Endothelial cell of umbilical vein (primary cell): ENCODE results near the gene C1orf52. TPM values are rescaled to one million over a fixed set of nuclear protein-coding genes. Genes with fewer than 3 reads are reported as not detected.

ENCODE experiments used
- BruUV-seq: library from RNA; stranded (reverse); fragments of 400-500 nt; replicated peaks from 2 replicates; lab custom pipeline; 2021; lab: Mats Ljungman, UMichigan
- CTCF ChIA-PET: fragments of 300-600, 350-600 bp; sonication (Branson Sonifier 250); formaldehyde crosslinking; loops from one replicate; lab custom pipeline; 2021; ENCODE audit warnings: antibody characterized with exemption, inconsistent platforms; lab: Charles Lee
- POLR2A ChIA-PET: fragments of 300-600, 350-600 bp; sonication (Branson Sonifier 250); formaldehyde crosslinking; loops from one replicate; lab custom pipeline; 2021; ENCODE audit warnings: antibody characterized with exemption, inconsistent platforms; lab: Charles Lee
- DNase-seq: peaks from one replicate; pipeline ENCODE4 v3.0.0-alpha.2; 2011; ENCODE audit warnings: low read depth, low spot score
- FAIRE-seq: peaks from 2 replicates; lab custom pipeline; 2011; peaks lifted over from hg19 to GRCh38; lab: Jason Lieb, UNC
- H2AFZ ChIP-seq: 2 replicates; pipeline ENCODE4 v1.6.0; 2012; ENCODE audit warnings: low read depth, low read length, control low read depth, inconsistent platforms
- H3K27ac ChIP-seq: 2 replicates; pipeline ENCODE4 v1.5.1; 2011; ENCODE audit warnings: low read depth, mild to moderate bottlenecking, control low read depth, low read length, moderate library complexity; ENCODE audit not compliant: insufficient read depth
- H3K27me3 ChIP-seq, 2 experiments: 2 replicates each; pipeline versions ENCODE4 v1.6.0 to v1.6.1; 2011; ENCODE audit warnings: low read length in 2 of 2, mixed read lengths in 1 of 2; ENCODE audit not compliant: control insufficient read depth in 2 of 2, insufficient read depth in 2 of 2
- H3K36me3 ChIP-seq, 2 experiments: 2 replicates in 1 of 2; 3 replicates in 1 of 2; pipeline ENCODE4 v1.5.1; 2011; ENCODE audit warnings: low read length in 2 of 2, mild to moderate bottlenecking in 1 of 2, moderate library complexity in 1 of 2; ENCODE audit not compliant: control insufficient read depth in 2 of 2, insufficient read depth in 2 of 2; ENCODE audit errors: extremely low read depth in 1 of 2
- H3K4me1 ChIP-seq: 3 replicates; pipeline ENCODE4 v1.5.1; 2011; ENCODE audit warnings: mild to moderate bottlenecking, low read length; ENCODE audit not compliant: control insufficient read depth, insufficient read depth; ENCODE audit errors: extremely low read depth
- H3K4me2 ChIP-seq: 2 replicates; pipeline ENCODE4 v1.6.1; 2011; ENCODE audit warnings: low read length, control low read depth, mixed read lengths; ENCODE audit not compliant: insufficient read depth
- H3K4me3 ChIP-seq, 3 experiments: fragments of 200-600 bp in 1 of 3; sonication (generic), shearing (Covaris generic) in 1 of 3; replicated peaks in 1 of 3; 2 replicates each; pipeline ENCODE4 v1.5.1; 2011 to 2016; ENCODE audit warnings: control low read depth in 3 of 3, low read length in 3 of 3, mild to moderate bottlenecking in 2 of 3, inconsistent platforms in 1 of 3, low read depth in 1 of 3, moderate library complexity in 1 of 3; ENCODE audit not compliant: insufficient read depth in 1 of 3
- H3K79me2 ChIP-seq: 2 replicates; pipeline ENCODE4 v1.6.0; 2012; ENCODE audit warnings: low read length, inconsistent platforms; ENCODE audit not compliant: control insufficient read depth, insufficient read depth
- H3K9ac ChIP-seq: replicated peaks from 2 replicates; pipeline ENCODE3; 2011; ENCODE audit warnings: low read length, control low read depth; ENCODE audit not compliant: insufficient read depth; ENCODE audit errors: extremely low read depth
- H3K9me1 ChIP-seq: replicated peaks from 3 replicates; pipeline ENCODE4 v1.6.0; 2011; ENCODE audit warnings: mild to moderate bottlenecking, low read length; ENCODE audit not compliant: control insufficient read depth, insufficient read depth; ENCODE audit errors: extremely low read depth
- H3K9me3 ChIP-seq: replicated peaks from 2 replicates; pipeline ENCODE4 v1.5.1; 2012; ENCODE audit warnings: low read length, inconsistent platforms; ENCODE audit not compliant: control insufficient read depth, insufficient read depth
- H4K20me1 ChIP-seq: replicated peaks from 2 replicates; pipeline ENCODE3; 2011; ENCODE audit warnings: mild to moderate bottlenecking, low read length; ENCODE audit not compliant: control insufficient read depth, insufficient read depth; ENCODE audit errors: extremely low read depth
- FOS ChIP-seq: IDR thresholded peaks from 2 replicates; pipeline ENCODE4 v1.6.1; 2011; ENCODE audit warnings: mild to moderate bottlenecking, low read length, moderate library complexity, borderline replicate concordance; ENCODE audit not compliant: insufficient read depth
- GATA2 ChIP-seq: IDR thresholded peaks from 2 replicates; pipeline ENCODE4 v1.7.0; 2011; ENCODE audit warnings: low read depth, mild to moderate bottlenecking, moderate library complexity, mixed read lengths, low read length; ENCODE audit not compliant: insufficient read length, insufficient read depth
- JUN ChIP-seq: IDR thresholded peaks from 2 replicates; pipeline ENCODE4 v1.6.1; 2011; ENCODE audit warnings: borderline replicate concordance, low read depth; ENCODE audit not compliant: insufficient read length, insufficient read depth
- POLR2A ChIP-seq: IDR thresholded peaks from 2 replicates; pipeline ENCODE4 v1.6.1; 2012; ENCODE audit warnings: low read depth, mild to moderate bottlenecking, control low read depth, low read length
- POLR2AphosphoS5 ChIP-seq: IDR thresholded peaks from 2 replicates; pipeline ENCODE4 v1.6.1; 2012; ENCODE audit warnings: low read depth, mild to moderate bottlenecking, control low read depth, low read length, moderate library complexity; ENCODE audit not compliant: insufficient read depth
- dilution Hi-C: fragments of 300-500 bp; cut with MboI; formaldehyde crosslinking; loops from one replicate; pipeline ENCODE4 v1.15.0; 2019; ENCODE audit warnings: low sequenced_read_pairs; ENCODE audit not compliant: extremely low pct_ligation_motif_present
- intact Hi-C: fragments of 100-400 bp; cut with micrococcal nuclease; formaldehyde crosslinking; loops from one replicate; pipeline ENCODE4 v1.10.0; 2022
- polyA plus RNA-seq, 4 experiments: library from polyadenylated mRNA; depleted of rRNA in 3 of 4; stranded (reverse) in 3 of 4; unstranded in 1 of 4; fragments of >200 nt; gene quantifications; 2 replicates each; pipeline versions ENCODE4 v1.2.1 to v1.2.3, GENCODE V29; 2011 to 2012; ENCODE audit warnings: missing spikeins in 1 of 4
- total RNA-seq: library from RNA; stranded (reverse); gene quantifications from 2 replicates; pipeline ENCODE4 v1.2.3, GENCODE V29; 2021
- TF ChIP-seq, protein P1 (sequence below): IDR thresholded peaks from 2 replicates; pipeline ENCODE4 v1.6.1; 2011; ENCODE audit not compliant: insufficient read depth, insufficient read length
- TF ChIP-seq, protein P2 (sequence below), 2 donors: IDR thresholded peaks; 1 replicate in 1 of 2; 2 replicates in 1 of 2; pipeline ENCODE4 v1.5.1; 2011; ENCODE audit warnings: low read length in 2 of 2, mild to moderate bottlenecking in 2 of 2, moderate library complexity in 2 of 2, control low read depth in 1 of 2, inconsistent platforms in 1 of 2, low read depth in 1 of 2; ENCODE audit not compliant: insufficient read depth in 1 of 2; ENCODE audit errors: extremely low read depth in 1 of 2

C1orf52 gene
- total and polyA plus RNA-seq, 2 donors (not counting 3 experiments of a cell fraction or from before 2014, with no cell fraction given) = 22.7 to 26.7 TPM

DNA sequence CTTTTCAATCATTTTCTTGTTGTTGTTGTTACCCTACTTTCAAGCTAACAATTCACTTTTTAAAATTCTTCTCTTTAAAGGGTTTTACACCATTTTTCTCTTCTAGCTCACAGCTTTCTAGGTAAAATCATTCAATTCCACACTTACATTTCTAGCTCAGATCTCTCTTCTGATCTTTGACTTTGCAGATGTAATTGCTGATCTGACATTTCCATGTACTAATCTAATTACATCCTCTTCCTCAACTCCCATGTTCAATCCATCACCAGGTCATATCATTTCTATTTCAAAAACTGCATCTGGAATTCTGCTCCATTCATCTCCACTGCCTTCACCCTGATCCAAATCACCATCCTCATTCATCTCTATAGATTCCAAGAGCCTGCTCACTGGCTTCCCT lies 13.9 kb upstream of the C1orf52 start:
- dilution Hi-C loops (no loop called here), intact Hi-C loops (loop anchor here (10.0 kb wide), 2 partner anchors 659 to 769 kb away; partner anchors contain the start of genes GNG5 and SPATA1)
- FAIRE-seq (no peak), DNase-seq (no peak)
- Histone ChIP-seq H3K9me3 (no peaks in the 10 kb centered on the region), H3K4me3 (peak overlapping the region in 2 of 3 experiments; percentile 95 to 99), H3K36me3 (peaks cover 11 to 24% of the 10 kb centered on the region in 2 experiments), H3K27me3 (no peaks in the 10 kb centered on the region), H3K9me1 (no peaks in the 10 kb centered on the region), H4K20me1 (no peaks in the 10 kb centered on the region), H2AFZ (no peak overlapping the region), H3K79me2 (peaks cover 70% of the 10 kb centered on the region), H3K27ac (peak overlapping the region; percentile 100), H3K9ac (peak overlapping the region; percentile 100), H3K4me2 (peak overlapping the region; percentile 97), H3K4me1 (peaks cover 48% of the 10 kb centered on the region)
- POLR2A ChIA-PET = no interaction called here
- BruUV-seq = no TSS peak
- TF ChIP-seq GATA2 (no peak), JUN (no peak), POLR2AphosphoS5 (no peak), POLR2A (no peak), FOS (no peak)
- TF ChIP-seq, protein P1, sequence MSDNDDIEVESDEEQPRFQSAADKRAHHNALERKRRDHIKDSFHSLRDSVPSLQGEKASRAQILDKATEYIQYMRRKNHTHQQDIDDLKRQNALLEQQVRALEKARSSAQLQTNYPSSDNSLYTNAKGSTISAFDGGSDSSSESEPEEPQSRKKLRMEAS = no peak
- TF ChIP-seq, protein P2, sequence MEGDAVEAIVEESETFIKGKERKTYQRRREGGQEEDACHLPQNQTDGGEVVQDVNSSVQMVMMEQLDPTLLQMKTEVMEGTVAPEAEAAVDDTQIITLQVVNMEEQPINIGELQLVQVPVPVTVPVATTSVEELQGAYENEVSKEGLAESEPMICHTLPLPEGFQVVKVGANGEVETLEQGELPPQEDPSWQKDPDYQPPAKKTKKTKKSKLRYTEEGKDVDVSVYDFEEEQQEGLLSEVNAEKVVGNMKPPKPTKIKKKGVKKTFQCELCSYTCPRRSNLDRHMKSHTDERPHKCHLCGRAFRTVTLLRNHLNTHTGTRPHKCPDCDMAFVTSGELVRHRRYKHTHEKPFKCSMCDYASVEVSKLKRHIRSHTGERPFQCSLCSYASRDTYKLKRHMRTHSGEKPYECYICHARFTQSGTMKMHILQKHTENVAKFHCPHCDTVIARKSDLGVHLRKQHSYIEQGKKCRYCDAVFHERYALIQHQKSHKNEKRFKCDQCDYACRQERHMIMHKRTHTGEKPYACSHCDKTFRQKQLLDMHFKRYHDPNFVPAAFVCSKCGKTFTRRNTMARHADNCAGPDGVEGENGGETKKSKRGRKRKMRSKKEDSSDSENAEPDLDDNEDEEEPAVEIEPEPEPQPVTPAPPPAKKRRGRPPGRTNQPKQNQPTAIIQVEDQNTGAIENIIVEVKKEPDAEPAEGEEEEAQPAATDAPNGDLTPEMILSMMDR (IDR thresholded peaks at IDR 0.05; ENCODE audit: extremely low read depth in 1 of 2, insufficient read depth in 1 of 2, low read depth in 1 of 2, low read length in 2 of 2) = no peak
- CTCF ChIA-PET = interaction anchor here (0.9 to 3.4 kb wide), 3 partner anchors 14 to 420 kb away, joined by 5 to 10 read pairs (median 10); partner anchors contain the start of gene C1orf52
